HG02884 (cell line): Measurements from ENCODE around the gene CNDP2.

ENCODE experiments used
- ATAC-seq: cut with Tn5 transposase; IDR thresholded peaks from one replicate; pipeline ENCODE4 v1.9.1; 2021; ENCODE audit warnings: mild to moderate bottlenecking, moderate library complexity; ENCODE audit not compliant: unreplicated experiment

CNDP2 gene

GRCh38 chr18:74532511-74533025 is 36.4 kb downstream of the CNDP2 start:
- ATAC-seq = no peak

- no peak for ATAC-seq
These were observed 37.5 kb downstream of the CNDP2 start for GRCh38 chr18:74533666-74534065.

- ATAC-seq = no peak
These were observed 38.2 kb downstream of the CNDP2 start, which contains the start of gene CNDP1 for GRCh38 chr18:74534150-74534969. TSS of gene CNDP1 (plus strand) at chr18:74534500. CDS start at chr18:74534668, 168 bp downstream.

GRCh38 chr18:74534981-74535649 is 39.0 kb downstream of the CNDP2 start:
- no peak for ATAC-seq

- no peak for ATAC-seq
These were observed 43.1 kb downstream of the CNDP2 start for GRCh38 chr18:74539289-74539688.

- ATAC-seq = no peak
These were observed 44.7 kb downstream of the CNDP2 start for GRCh38 chr18:74540652-74541421.

- no peak for ATAC-seq
These were observed 45.8 kb downstream of the CNDP2 start for GRCh38 chr18:74541703-74542555.

GRCh38 chr18:74544898-74545297 is 48.7 kb downstream of the CNDP2 start:
- no peak for ATAC-seq

GRCh38 chr18:74546007-74546406 is 49.8 kb downstream of the CNDP2 start:
- no peak for ATAC-seq

GRCh38 chr18:74546751-74547530 is 50.8 kb downstream of the CNDP2 start:
- ATAC-seq = no peak

GRCh38 chr18:74547860-74548259 is 51.7 kb downstream of the CNDP2 start:
- no peak for ATAC-seq

GRCh38 chr18:74549591-74550104 is 53.5 kb downstream of the CNDP2 start:
- no peak for ATAC-seq

GRCh38 chr18:74550886-74551285 is 54.7 kb downstream of the CNDP2 start:
- no peak for ATAC-seq

GRCh38 chr18:74551452-74551851 is 55.3 kb downstream of the CNDP2 start:
- ATAC-seq = no peak

- ATAC-seq = peak; percentile 100
These were observed 55.9 kb downstream of the CNDP2 start for GRCh38 chr18:74551936-74552555.

GRCh38 chr18:74556126-74556525 is 60.0 kb downstream of the CNDP2 start:
- ATAC-seq = no peak

GRCh38 chr18:74558096-74558495 is 61.9 kb downstream of the CNDP2 start:
- ATAC-seq = no peak

- ATAC-seq = no peak
These were observed 66.1 kb downstream of the CNDP2 start for GRCh38 chr18:74562131-74562730.
